ENCODE results near the gene SULT2B1. TPM values are rescaled to one million over a fixed set of nuclear protein-coding genes. Genes with fewer than 3 reads are reported as not detected.
"Not testable (repeated sequence)": the region's sequence is repeated elsewhere in the genome, so short reads cannot be mapped to it uniquely, and the experiment has no call there.

SULT2B1 gene
- total and polyA plus RNA-seq, 4 donors: 0.39 to 0.90 (median 0.48) TPM; not detected in 1

GRCh38 chr19:48511800-48512503 is 40.0 kb upstream of the SULT2B1 start, which contains the start of gene LMTK3:
Gene LMTK3 (minus strand): TSS chr19:48511835. CDS start chr19:48511576, 259 bp downstream.
- Histone ChIP-seq H3K27ac (ENCODE audit: low read depth, low read length) (peak within 1 kb of the TSS; percentile 73), H3K27me3 (ENCODE audit: control insufficient read depth, insufficient read depth, low read length) (peaks cover 7% of the 10 kb centered on the region), H3K36me3 (ENCODE audit: control insufficient read depth, insufficient read depth, low read length) (peaks cover 35% of the 10 kb centered on the region), H3K9me3 (ENCODE audit: control insufficient read depth, insufficient read depth, low read length) (no peaks in the 10 kb centered on the region), H3K4me1 (ENCODE audit: control insufficient read depth, insufficient read depth, low read length) (peaks cover 29% of the 10 kb centered on the region), H3K4me3 (ENCODE audit: low read depth, low read length) (peak within 1 kb of the TSS; percentile 35)
- WGBS (ENCODE audit: insufficient coverage): 4% methylated on average over 32 of the region's 32 CpGs
- DNase-seq (ENCODE audit: low read depth in 4 of 6, low spot score in 6 of 6): peak in 5 of 6 donors; percentile 72 to 99 (median 92)

DNA sequence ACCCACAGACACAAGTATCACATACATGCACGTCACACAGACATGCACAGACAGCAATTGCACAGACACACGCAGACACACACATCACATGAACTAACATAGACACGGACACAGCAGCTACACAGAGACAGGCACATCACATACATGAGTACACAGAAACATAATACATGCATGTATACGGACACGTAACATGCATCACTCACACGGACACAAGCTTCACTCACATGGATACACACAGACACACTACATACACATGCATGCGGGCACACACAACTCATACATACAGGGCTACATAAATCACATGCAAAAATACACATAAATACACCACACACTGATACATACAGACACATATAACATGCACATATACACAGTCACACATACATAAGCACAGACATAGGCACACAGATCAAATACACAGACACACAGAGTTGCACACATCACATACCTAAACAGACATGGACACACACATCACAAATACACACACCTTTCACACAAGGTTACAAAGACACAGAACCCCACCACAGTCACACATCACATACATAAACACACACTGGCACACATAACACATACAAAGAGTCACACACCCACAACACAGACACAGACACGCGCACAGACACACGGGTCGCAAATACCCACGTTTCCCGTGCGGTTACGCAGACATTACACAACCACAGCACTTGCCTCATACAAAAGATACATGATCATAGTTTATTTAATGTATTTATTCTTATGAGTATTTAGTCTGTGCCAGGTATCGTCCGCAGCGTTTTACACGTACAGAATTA is 39.3 kb upstream of the SULT2B1 start:
- peaks cover 7% of the 10 kb centered on the region for H3K27me3 ChIP-seq (ENCODE audit: control insufficient read depth, insufficient read depth, low read length)
- no peaks in the 10 kb centered on the region for H3K9me3 ChIP-seq (ENCODE audit: control insufficient read depth, insufficient read depth, low read length)
- peaks cover 29% of the 10 kb centered on the region for H3K4me1 ChIP-seq (ENCODE audit: control insufficient read depth, insufficient read depth, low read length)
- peaks cover 27% of the 10 kb centered on the region for H3K36me3 ChIP-seq (ENCODE audit: control insufficient read depth, insufficient read depth, low read length)
- no peak for DNase-seq (ENCODE audit: low read depth in 4 of 6, low spot score in 6 of 6)
- H3K27ac ChIP-seq (ENCODE audit: low read depth, low read length): peak overlapping the region; percentile 73
- 52% methylated on average over 13 of the region's 19 CpGs for WGBS (ENCODE audit: insufficient coverage)
- H3K4me3 ChIP-seq (ENCODE audit: low read depth, low read length): peak overlapping the region; percentile 60

GRCh38 chr19:48513289-48514122 is 38.5 kb upstream of the SULT2B1 start:
- DNase-seq (ENCODE audit: low read depth in 4 of 6, low spot score in 6 of 6): peak in 5 of 6 donors; percentile 60 to 98 (median 81)
- peaks cover 7% of the 10 kb centered on the region for H3K27me3 ChIP-seq (ENCODE audit: control insufficient read depth, insufficient read depth, low read length)

DNA sequence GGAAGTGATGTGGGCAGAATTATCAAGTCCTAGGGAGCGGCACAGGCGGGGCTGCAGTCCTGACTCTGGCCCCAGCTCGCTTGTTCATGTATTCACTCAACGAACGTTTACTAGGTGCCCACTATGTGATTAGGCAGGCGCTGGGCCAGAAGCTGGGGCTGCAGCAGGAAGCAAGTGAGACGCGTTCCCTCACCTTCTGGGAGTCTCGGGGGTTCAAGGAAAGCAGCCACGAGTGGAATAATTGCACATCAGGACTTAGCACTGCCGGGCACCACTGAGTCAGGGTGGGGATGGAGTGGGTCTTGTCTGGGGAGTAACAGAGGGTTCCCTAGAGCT is 37.9 kb upstream of the SULT2B1 start:
- H3K27ac ChIP-seq (ENCODE audit: low read depth, low read length): no peak overlapping the region
- H3K4me3 ChIP-seq (ENCODE audit: low read depth, low read length): peak overlapping the region; percentile 60
- peaks cover 7% of the 10 kb centered on the region for H3K27me3 ChIP-seq (ENCODE audit: control insufficient read depth, insufficient read depth, low read length)
- H3K4me1 ChIP-seq (ENCODE audit: control insufficient read depth, insufficient read depth, low read length): peaks cover 29% of the 10 kb centered on the region
- no peak for DNase-seq (ENCODE audit: low read depth in 4 of 6, low spot score in 6 of 6)
- H3K9me3 ChIP-seq (ENCODE audit: control insufficient read depth, insufficient read depth, low read length): no peaks in the 10 kb centered on the region
- peaks cover 14% of the 10 kb centered on the region for H3K36me3 ChIP-seq (ENCODE audit: control insufficient read depth, insufficient read depth, low read length)
- 38% methylated on average over 11 of the region's 11 CpGs for WGBS (ENCODE audit: insufficient coverage)

More at GRCh38 chr19:48513289-48514122, 38.5 kb upstream of the SULT2B1 start:
- Histone ChIP-seq H3K9me3 (ENCODE audit: control insufficient read depth, insufficient read depth, low read length) (no peaks in the 10 kb centered on the region), H3K4me1 (ENCODE audit: control insufficient read depth, insufficient read depth, low read length) (peaks cover 29% of the 10 kb centered on the region), H3K27ac (ENCODE audit: low read depth, low read length) (no peak overlapping the region), H3K4me3 (ENCODE audit: low read depth, low read length) (peak overlapping the region; percentile 60), H3K36me3 (ENCODE audit: control insufficient read depth, insufficient read depth, low read length) (peaks cover 20% of the 10 kb centered on the region)
- WGBS (ENCODE audit: insufficient coverage): 3% methylated on average over 54 of the region's 54 CpGs

DNA sequence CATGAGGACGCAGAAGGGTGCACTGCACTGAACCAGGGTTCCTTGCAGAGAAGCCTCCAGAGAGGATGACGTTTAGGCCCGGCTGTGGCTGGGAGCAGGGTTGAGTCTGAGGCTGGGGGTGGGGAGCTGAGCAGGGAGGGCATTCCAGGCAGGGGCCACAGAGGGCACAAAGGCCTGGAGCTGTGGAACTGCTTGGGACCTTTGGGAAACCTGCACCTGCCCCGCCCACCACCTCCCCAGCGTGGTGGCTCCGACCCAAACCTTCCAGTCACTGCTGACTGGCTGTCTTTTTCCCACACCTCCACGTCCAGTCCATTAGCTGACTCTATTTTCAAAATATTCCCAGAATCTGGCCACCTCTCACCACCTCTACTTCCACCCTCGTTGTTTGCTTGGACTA is 35.4 kb upstream of the SULT2B1 start:
- peaks cover 7% of the 10 kb centered on the region for H3K27me3 ChIP-seq (ENCODE audit: control insufficient read depth, insufficient read depth, low read length)
- H3K4me3 ChIP-seq (ENCODE audit: low read depth, low read length): no peak overlapping the region
- 77% methylated on average over 8 of the region's 8 CpGs for WGBS (ENCODE audit: insufficient coverage)

GRCh38 chr19:48518207-48518606 is 33.8 kb upstream of the SULT2B1 start:
- H3K4me1 ChIP-seq (ENCODE audit: control insufficient read depth, insufficient read depth, low read length): peaks cover 6% of the 10 kb centered on the region
- 55% methylated on average over 2 of the region's 3 CpGs for WGBS (ENCODE audit: insufficient coverage)
- H3K36me3 ChIP-seq (ENCODE audit: control insufficient read depth, insufficient read depth, low read length): no peaks in the 10 kb centered on the region
- peaks cover 1% of the 10 kb centered on the region for H3K27me3 ChIP-seq (ENCODE audit: control insufficient read depth, insufficient read depth, low read length)
- DNase-seq (ENCODE audit: low read depth in 4 of 6, low spot score in 6 of 6): no peak
- H3K4me3 ChIP-seq (ENCODE audit: low read depth, low read length): no peak overlapping the region
- no peak overlapping the region for H3K27ac ChIP-seq (ENCODE audit: low read depth, low read length)
- no peaks in the 10 kb centered on the region for H3K9me3 ChIP-seq (ENCODE audit: control insufficient read depth, insufficient read depth, low read length)

More for the DNA sequence above, 35.4 kb upstream of the SULT2B1 start:
- Histone ChIP-seq H3K4me1 (ENCODE audit: control insufficient read depth, insufficient read depth, low read length) (peaks cover 15% of the 10 kb centered on the region), H3K36me3 (ENCODE audit: control insufficient read depth, insufficient read depth, low read length) (no peaks in the 10 kb centered on the region), H3K27ac (ENCODE audit: low read depth, low read length) (no peak overlapping the region), H3K9me3 (ENCODE audit: control insufficient read depth, insufficient read depth, low read length) (no peaks in the 10 kb centered on the region)
- DNase-seq (ENCODE audit: low read depth in 4 of 6, low spot score in 6 of 6): no peak

- not testable (repeated sequence) for H3K36me3 ChIP-seq (ENCODE audit: control insufficient read depth, insufficient read depth, low read length); H3K27ac ChIP-seq (ENCODE audit: low read depth, low read length); H3K4me1 ChIP-seq (ENCODE audit: control insufficient read depth, insufficient read depth, low read length); H3K9me3 ChIP-seq (ENCODE audit: control insufficient read depth, insufficient read depth, low read length); DNase-seq (ENCODE audit: low read depth in 4 of 6, low spot score in 6 of 6); H3K4me3 ChIP-seq (ENCODE audit: low read depth, low read length); H3K27me3 ChIP-seq (ENCODE audit: control insufficient read depth, insufficient read depth, low read length)
- 100% methylated on average over 3 of the region's 4 CpGs for WGBS (ENCODE audit: insufficient coverage)
These were observed 32.5 kb upstream of the SULT2B1 start for GRCh38 chr19:48519426-48519825.

DNA sequence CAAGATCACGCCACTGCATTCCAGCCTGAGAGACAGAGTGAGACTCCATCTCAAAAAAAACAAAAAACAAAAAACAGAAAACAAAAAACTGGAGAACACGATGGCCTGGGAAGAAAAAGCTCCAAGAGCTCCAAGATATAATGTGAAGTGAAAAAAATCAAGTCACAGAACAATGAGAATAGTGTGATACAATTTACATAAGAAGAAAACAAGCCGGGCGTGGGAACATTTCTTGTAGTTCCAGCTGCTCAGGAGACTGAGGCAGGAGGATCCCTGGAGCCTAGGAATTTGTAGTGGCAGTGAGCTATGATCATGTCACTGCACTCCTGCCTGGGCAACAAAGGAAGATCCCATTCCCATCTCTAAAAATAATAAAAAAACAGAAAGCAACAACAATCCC is 31.8 kb upstream of the SULT2B1 start:
- H3K36me3 ChIP-seq (ENCODE audit: control insufficient read depth, insufficient read depth, low read length): no peaks in the 10 kb centered on the region
- no peak for DNase-seq (ENCODE audit: low read depth in 4 of 6, low spot score in 6 of 6)
- H3K9me3 ChIP-seq (ENCODE audit: control insufficient read depth, insufficient read depth, low read length): no peaks in the 10 kb centered on the region
- no peaks in the 10 kb centered on the region for H3K4me1 ChIP-seq (ENCODE audit: control insufficient read depth, insufficient read depth, low read length)
- H3K27me3 ChIP-seq (ENCODE audit: control insufficient read depth, insufficient read depth, low read length): no peaks in the 10 kb centered on the region
- 50% methylated on average over 2 of the region's 4 CpGs for WGBS (ENCODE audit: insufficient coverage)
- H3K4me3 ChIP-seq (ENCODE audit: low read depth, low read length): no peak overlapping the region
- H3K27ac ChIP-seq (ENCODE audit: low read depth, low read length): no peak overlapping the region

GRCh38 chr19:48524221-48524620 is 27.8 kb upstream of the SULT2B1 start:
- Histone ChIP-seq H3K36me3 (ENCODE audit: control insufficient read depth, insufficient read depth, low read length) (no peaks in the 10 kb centered on the region), H3K27me3 (ENCODE audit: control insufficient read depth, insufficient read depth, low read length) (no peaks in the 10 kb centered on the region)
- 90% methylated on average over 2 of the region's 2 CpGs for WGBS (ENCODE audit: insufficient coverage)

More at GRCh38 chr19:48524221-48524620, 27.8 kb upstream of the SULT2B1 start:
- no peak overlapping the region for H3K27ac ChIP-seq (ENCODE audit: low read depth, low read length)
- no peak overlapping the region for H3K4me3 ChIP-seq (ENCODE audit: low read depth, low read length)
- H3K9me3 ChIP-seq (ENCODE audit: control insufficient read depth, insufficient read depth, low read length): peaks cover 2% of the 10 kb centered on the region
- H3K4me1 ChIP-seq (ENCODE audit: control insufficient read depth, insufficient read depth, low read length): no peaks in the 10 kb centered on the region
- no peak for DNase-seq (ENCODE audit: low read depth in 4 of 6, low spot score in 6 of 6)
